ENCODE data around the gene SLC6A1.

Gene SLC6A1

GRCh38 chr3:11078826-11079515 is 86.4 kb downstream of the SLC6A1 start:
- H3K9me2 ChIP-seq (replicated peaks; ENCODE audit: insufficient read depth, low read length) = no peaks in the 10 kb centered on the region

DNA sequence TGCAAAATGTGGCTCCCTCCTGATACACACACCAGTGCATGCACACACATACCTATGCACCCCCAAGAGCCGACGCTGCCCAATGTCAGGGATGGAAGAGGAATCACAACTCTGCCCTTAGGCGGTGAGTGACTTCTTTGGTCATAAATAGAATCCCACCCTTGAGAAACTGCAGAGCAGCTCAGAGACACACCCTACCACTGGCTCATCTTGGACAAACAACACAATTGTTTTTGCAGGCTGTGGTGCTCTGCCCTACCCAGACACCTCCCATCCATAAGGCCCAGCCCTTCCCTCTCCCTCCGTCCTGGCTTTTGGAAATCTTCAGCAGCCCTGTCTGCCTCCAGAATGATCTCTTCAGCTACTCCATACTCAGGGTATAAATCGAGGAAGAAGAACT is 87.9 kb downstream of the SLC6A1 start:
- TF ChIP-seq EZH2phosphoT487 (IDR thresholded peaks at IDR 0.05; ENCODE audit: low read length) = no peak
- TF ChIP-seq EZH2 (optimal IDR thresholded peaks at IDR 0.05; ENCODE audit: low read depth, low read length) = no peak
- no peak for TF ChIP-seq CTCF (IDR thresholded peaks at IDR 0.05; ENCODE audit: low read length)
- H3F3A ChIP-seq (ENCODE audit: insufficient read depth, low read length) = no peaks in the 10 kb centered on the region
- no peak overlapping the region for H3K9ac ChIP-seq (ENCODE audit: low read length)
- H4K20me1 ChIP-seq (ENCODE audit: insufficient read depth, low read length) = no peaks in the 10 kb centered on the region
- H3K36me3 ChIP-seq (replicated peaks; ENCODE audit: insufficient read depth, low read length) = no peaks in the 10 kb centered on the region
- no peaks in the 10 kb centered on the region for H3K79me2 ChIP-seq (ENCODE audit: low read length)
- no peak overlapping the region for H3K4me3 ChIP-seq (ENCODE audit: low read length)
- H3K4me1 ChIP-seq (ENCODE audit: low read length) = no peaks in the 10 kb centered on the region
- DNase-seq = no peak
- H3K27me3 ChIP-seq (replicated peaks; ENCODE audit: insufficient read depth, low read length) = peaks cover 6% of the 10 kb centered on the region; the same call in 1 of the 2 replicates
- no peak overlapping the region for H3K27ac ChIP-seq (ENCODE audit: low read length)
- H3K9me3 ChIP-seq (replicated peaks; ENCODE audit: insufficient read depth, low read length) = no peaks in the 10 kb centered on the region
- H3K9me2 ChIP-seq (replicated peaks; ENCODE audit: insufficient read depth, low read length) = no peaks in the 10 kb centered on the region
- no peak overlapping the region for H2AFZ ChIP-seq (ENCODE audit: low read length)
- H3K4me2 ChIP-seq (ENCODE audit: low read depth, low read length) = no peak overlapping the region

More at GRCh38 chr3:11078826-11079515, 86.4 kb downstream of the SLC6A1 start:
- Histone ChIP-seq H4K20me1 (ENCODE audit: insufficient read depth, low read length) (no peaks in the 10 kb centered on the region), H3F3A (ENCODE audit: insufficient read depth, low read length) (no peaks in the 10 kb centered on the region), H2AFZ (ENCODE audit: low read length) (no peak overlapping the region), H3K36me3 (replicated peaks; ENCODE audit: insufficient read depth, low read length) (no peaks in the 10 kb centered on the region), H3K9ac (ENCODE audit: low read length) (no peak overlapping the region), H3K27ac (ENCODE audit: low read length) (no peak overlapping the region), H3K4me1 (ENCODE audit: low read length) (no peaks in the 10 kb centered on the region), H3K27me3 (replicated peaks; ENCODE audit: insufficient read depth, low read length) (peaks cover under 1% of the 10 kb centered on the region; the same call in 1 of the 2 replicates), H3K79me2 (ENCODE audit: low read length) (no peaks in the 10 kb centered on the region), H3K4me3 (ENCODE audit: low read length) (no peak overlapping the region), H3K9me3 (replicated peaks; ENCODE audit: insufficient read depth, low read length) (no peaks in the 10 kb centered on the region), H3K4me2 (ENCODE audit: low read depth, low read length) (no peak overlapping the region)
- no peak for DNase-seq
- TF ChIP-seq EZH2phosphoT487 (IDR thresholded peaks at IDR 0.05; ENCODE audit: low read length) (no peak), CTCF (IDR thresholded peaks at IDR 0.05; ENCODE audit: low read length) (no peak), EZH2 (optimal IDR thresholded peaks at IDR 0.05; ENCODE audit: low read depth, low read length) (no peak)

GRCh38 chr3:11084098-11084497 is 91.5 kb downstream of the SLC6A1 start:
- Histone ChIP-seq H3K4me2 (ENCODE audit: low read depth, low read length) (no peak overlapping the region), H3K9me3 (replicated peaks; ENCODE audit: insufficient read depth, low read length) (no peaks in the 10 kb centered on the region), H3K79me2 (ENCODE audit: low read length) (no peaks in the 10 kb centered on the region), H4K20me1 (ENCODE audit: insufficient read depth, low read length) (no peaks in the 10 kb centered on the region), H3K9ac (ENCODE audit: low read length) (no peak overlapping the region), H3K4me1 (ENCODE audit: low read length) (no peaks in the 10 kb centered on the region), H3K27ac (ENCODE audit: low read length) (no peak overlapping the region), H2AFZ (ENCODE audit: low read length) (no peak overlapping the region), H3K4me3 (ENCODE audit: low read length) (no peak overlapping the region), H3K9me2 (replicated peaks; ENCODE audit: insufficient read depth, low read length) (no peaks in the 10 kb centered on the region), H3K27me3 (replicated peaks; ENCODE audit: insufficient read depth, low read length) (peaks cover 19% of the 10 kb centered on the region; the same call in 1 of the 2 replicates), H3F3A (ENCODE audit: insufficient read depth, low read length) (no peaks in the 10 kb centered on the region), H3K36me3 (replicated peaks; ENCODE audit: insufficient read depth, low read length) (no peaks in the 10 kb centered on the region)
- no peak for TF ChIP-seq EZH2 (optimal IDR thresholded peaks at IDR 0.05; ENCODE audit: low read depth, low read length)
- TF ChIP-seq CTCF (IDR thresholded peaks at IDR 0.05; ENCODE audit: low read length) = no peak
- DNase-seq = no peak
